ENCODE measurements around the gene EGFLAM. TPM values are rescaled to one million over a fixed set of nuclear protein-coding genes. Genes with fewer than 3 reads are reported as not detected.

Gene EGFLAM
- total RNA-seq, 2 experiments from 2014 or later, result not detected

- Mint-ChIP-seq H3K4me3 (no peak overlapping the region), H3K27ac (no peak overlapping the region), H3K27me3 (peaks cover 16% of the 10 kb centered on the region), H3K9me3 (no peaks in the 10 kb centered on the region), H3K4me1 (ENCODE audit: low read depth) (no peaks in the 10 kb centered on the region), H3K36me3 (no peaks in the 10 kb centered on the region)
- CTCF ChIA-PET, result interaction anchor here (0.9 to 2.8 kb wide), 4 partner anchors 8 to 378 kb away, joined by 4 to 15 read pairs (median 8); no protein-coding TSS in a partner anchor
- intact Hi-C loops (cut with micrococcal nuclease), result no loop called here
- DNase-seq, result no peak
- POLR2A ChIA-PET, result no interaction called here
Observed at GRCh38 chr5:38431242-38431853, 173.0 kb downstream of the EGFLAM start.

- CTCF ChIA-PET, result interaction anchor here (1.7 kb wide), 1 partner anchor 8 kb away, joined by 13 read pairs; no protein-coding TSS in a partner anchor
- Mint-ChIP-seq H3K36me3 (no peaks in the 10 kb centered on the region), H3K4me1 (ENCODE audit: low read depth) (no peaks in the 10 kb centered on the region), H3K27me3 (peaks cover 15% of the 10 kb centered on the region), H3K4me3 (no peak overlapping the region), H3K9me3 (no peaks in the 10 kb centered on the region), H3K27ac (no peak overlapping the region)
- intact Hi-C loops (cut with micrococcal nuclease), result no loop called here
- POLR2A ChIA-PET, result no interaction called here
- DNase-seq, result no peak
Observed at GRCh38 chr5:38433160-38433861, 175.0 kb downstream of the EGFLAM start.

GRCh38 chr5:38434966-38435705, 176.8 kb downstream of the EGFLAM start:
- H3K4me3 Mint-ChIP-seq, result no peak overlapping the region
- no peak for DNase-seq
- no peak overlapping the region for H3K27ac Mint-ChIP-seq
- no peaks in the 10 kb centered on the region for H3K4me1 Mint-ChIP-seq (ENCODE audit: low read depth)
- POLR2A ChIA-PET, result no interaction called here
- no peaks in the 10 kb centered on the region for H3K9me3 Mint-ChIP-seq
- peaks cover 15% of the 10 kb centered on the region for H3K27me3 Mint-ChIP-seq
- CTCF ChIA-PET, result interaction anchor here (0.8 to 2.6 kb wide), 4 partner anchors 10 to 375 kb away, joined by 3 to 16 read pairs (median 3); no protein-coding TSS in a partner anchor
- intact Hi-C loops (cut with micrococcal nuclease), result no loop called here
- H3K36me3 Mint-ChIP-seq, result no peaks in the 10 kb centered on the region

- Mint-ChIP-seq H3K9me3 (no peaks in the 10 kb centered on the region), H3K27ac (no peak overlapping the region), H3K4me1 (ENCODE audit: low read depth) (no peaks in the 10 kb centered on the region), H3K4me3 (no peak overlapping the region), H3K36me3 (no peaks in the 10 kb centered on the region), H3K27me3 (peaks cover 23% of the 10 kb centered on the region)
- DNase-seq, result no peak
- ChIA-PET POLR2A (no interaction called here), CTCF (interaction anchor here (1.8 to 4.0 kb wide), 2 partner anchors 13 to 18 kb away, joined by 7 to 46 read pairs; no protein-coding TSS in a partner anchor)
- intact Hi-C loops (cut with micrococcal nuclease), result no loop called here
Observed at GRCh38 chr5:38438757-38439156, 180.4 kb downstream of the EGFLAM start.

- Mint-ChIP-seq H3K9me3 (no peaks in the 10 kb centered on the region), H3K4me1 (ENCODE audit: low read depth) (no peaks in the 10 kb centered on the region), H3K36me3 (no peaks in the 10 kb centered on the region), H3K27ac (no peak overlapping the region), H3K27me3 (peaks cover 15% of the 10 kb centered on the region), H3K4me3 (no peak overlapping the region)
- POLR2A ChIA-PET, result interaction anchor here (0.6 to 1.3 kb wide), 3 partner anchors 366 to 659 kb away, joined by 3 read pairs; no protein-coding TSS in a partner anchor
- CTCF ChIA-PET, result interaction anchor here (0.5 to 4.0 kb wide), 83 partner anchors 8 to 1106 kb away, joined by 3 to 162 read pairs (median 4); no protein-coding TSS in a partner anchor
- intact Hi-C loops (cut with micrococcal nuclease), result loop anchor here (1.0 to 10.0 kb wide), 5 partner anchors 110 to 1103 kb away; no protein-coding TSS in a partner anchor
- DNase-seq, result peak; percentile 87
Observed at GRCh38 chr5:38441453-38442246, 183.3 kb downstream of the EGFLAM start.

- ChIA-PET CTCF (interaction anchor here (0.5 to 4.0 kb wide), 77 partner anchors 9 to 1105 kb away, joined by 3 to 162 read pairs (median 5); no protein-coding TSS in a partner anchor), POLR2A (interaction anchor here (0.6 kb wide), 1 partner anchor 365 kb away, joined by 3 read pairs; no protein-coding TSS in a partner anchor)
- no peak for DNase-seq
- no peaks in the 10 kb centered on the region for H3K36me3 Mint-ChIP-seq
- intact Hi-C loops (cut with micrococcal nuclease), result loop anchor here (10.0 kb wide), 1 partner anchor 1103 kb away; no protein-coding TSS in a partner anchor
- no peaks in the 10 kb centered on the region for H3K4me1 Mint-ChIP-seq (ENCODE audit: low read depth)
- H3K27ac Mint-ChIP-seq, result no peak overlapping the region
- peaks cover 18% of the 10 kb centered on the region for H3K27me3 Mint-ChIP-seq
- no peak overlapping the region for H3K4me3 Mint-ChIP-seq
- no peaks in the 10 kb centered on the region for H3K9me3 Mint-ChIP-seq
Observed at GRCh38 chr5:38442247-38442573, 183.9 kb downstream of the EGFLAM start.

GRCh38 chr5:38443390-38443789, 185.0 kb downstream of the EGFLAM start:
- Mint-ChIP-seq H3K36me3 (no peaks in the 10 kb centered on the region), H3K9me3 (no peaks in the 10 kb centered on the region), H3K4me1 (ENCODE audit: low read depth) (no peaks in the 10 kb centered on the region), H3K27me3 (peaks cover 18% of the 10 kb centered on the region), H3K4me3 (no peak overlapping the region), H3K27ac (no peak overlapping the region)
- intact Hi-C loops (cut with micrococcal nuclease), result loop anchor here (10.0 kb wide), 1 partner anchor 1101 kb away; no protein-coding TSS in a partner anchor
- POLR2A ChIA-PET, result no interaction called here
- no peak for DNase-seq
- CTCF ChIA-PET, result interaction anchor here (1.2 to 2.4 kb wide), 2 partner anchors 25 to 366 kb away, joined by 4 to 14 read pairs; no protein-coding TSS in a partner anchor

- POLR2A ChIA-PET, result no interaction called here
- Mint-ChIP-seq H3K4me1 (ENCODE audit: low read depth) (no peaks in the 10 kb centered on the region), H3K9me3 (no peaks in the 10 kb centered on the region), H3K4me3 (no peak overlapping the region), H3K27me3 (peaks cover 28% of the 10 kb centered on the region), H3K27ac (no peak overlapping the region), H3K36me3 (no peaks in the 10 kb centered on the region)
- DNase-seq, result no peak
- CTCF ChIA-PET, result interaction anchor here (1.3 kb wide), 1 partner anchor 11 kb away, joined by 3 read pairs; no protein-coding TSS in a partner anchor
- intact Hi-C loops (cut with micrococcal nuclease), result loop anchor here (2.0 to 10.0 kb wide), 2 partner anchors 635 to 1099 kb away; no protein-coding TSS in a partner anchor
Observed at GRCh38 chr5:38445374-38446028, 187.1 kb downstream of the EGFLAM start.

- no peak overlapping the region for H3K4me3 Mint-ChIP-seq
- H3K4me1 Mint-ChIP-seq (ENCODE audit: low read depth), result no peaks in the 10 kb centered on the region
- no peaks in the 10 kb centered on the region for H3K36me3 Mint-ChIP-seq
- H3K27ac Mint-ChIP-seq, result no peak overlapping the region
- ChIA-PET POLR2A (no interaction called here), CTCF (interaction anchor here (1.3 kb wide), 1 partner anchor 11 kb away, joined by 3 read pairs; no protein-coding TSS in a partner anchor)
- H3K27me3 Mint-ChIP-seq, result peaks cover 30% of the 10 kb centered on the region
- intact Hi-C loops (cut with micrococcal nuclease), result loop anchor here (2.0 to 10.0 kb wide), 2 partner anchors 635 to 1099 kb away; no protein-coding TSS in a partner anchor
- H3K9me3 Mint-ChIP-seq, result no peaks in the 10 kb centered on the region
- DNase-seq, result no peak
Observed at GRCh38 chr5:38446029-38446522, 187.7 kb downstream of the EGFLAM start.

GRCh38 chr5:38447056-38447455, 188.7 kb downstream of the EGFLAM start:
- Mint-ChIP-seq H3K27me3 (peaks cover 30% of the 10 kb centered on the region), H3K27ac (no peak overlapping the region), H3K4me3 (no peak overlapping the region), H3K36me3 (no peaks in the 10 kb centered on the region), H3K9me3 (no peaks in the 10 kb centered on the region), H3K4me1 (ENCODE audit: low read depth) (no peaks in the 10 kb centered on the region)
- no peak for DNase-seq
- intact Hi-C loops (cut with micrococcal nuclease), result loop anchor here (2.0 to 10.0 kb wide), 2 partner anchors 634 to 1098 kb away; no protein-coding TSS in a partner anchor
- POLR2A ChIA-PET, result no interaction called here
- CTCF ChIA-PET, result interaction anchor here (0.8 to 0.9 kb wide), 2 partner anchors 362 to 363 kb away, joined by 3 to 5 read pairs; no protein-coding TSS in a partner anchor
